ENCODE data around the gene SDK1. TPM values are rescaled to one million over a fixed set of nuclear protein-coding genes. Genes with fewer than 3 reads are reported as not detected.

Gene SDK1
- polyA plus RNA-seq, 2 donors, result 0.33 to 0.47 TPM

- 87 to 90% methylated on average over 9 of the region's 9 CpGs for WGBS, 2 donors
- H3K4me3 ChIP-seq (ENCODE audit: low read depth in 1 of 2, low read length in 2 of 2), result no peak overlapping the region
- H3K36me3 ChIP-seq (ENCODE audit: control insufficient read depth in 2 of 2, insufficient read depth in 2 of 2, low read length in 1 of 2), result no peaks in the 10 kb centered on the region
Observed at GRCh38 chr7:4269086-4269485, 968.0 kb downstream of the SDK1 start.

GRCh38 chr7:4269746-4270145 lies 968.7 kb downstream of the SDK1 start:
- Histone ChIP-seq H3K4me3 (ENCODE audit: low read depth in 1 of 2, low read length in 2 of 2) (no peak overlapping the region), H3K4me1 (ENCODE audit: control insufficient read depth in 2 of 2, insufficient read depth in 2 of 2, low read length in 1 of 2) (no peaks in the 10 kb centered on the region), H3K36me3 (ENCODE audit: control insufficient read depth in 2 of 2, insufficient read depth in 2 of 2, low read length in 1 of 2) (no peaks in the 10 kb centered on the region), H3K9me3 (ENCODE audit: control insufficient read depth in 2 of 2, insufficient read depth in 1 of 2, low read depth in 1 of 2, low read length in 1 of 2) (peaks cover 0 to 7% of the 10 kb centered on the region in 2 donors), H3K27me3 (ENCODE audit: control insufficient read depth in 1 of 2, insufficient read depth in 2 of 2, low read length in 2 of 2) (no peaks in the 10 kb centered on the region), H3K27ac (ENCODE audit: low read depth in 2 of 2, low read length in 1 of 2) (no peak overlapping the region)
- WGBS, 2 donors, result 77 to 84% methylated on average over 11 of the region's 11 CpGs

More at GRCh38 chr7:4269086-4269485, 968.0 kb downstream of the SDK1 start:
- Histone ChIP-seq H3K27me3 (ENCODE audit: control insufficient read depth in 1 of 2, insufficient read depth in 2 of 2, low read length in 2 of 2) (no peaks in the 10 kb centered on the region), H3K27ac (ENCODE audit: low read depth in 2 of 2, low read length in 1 of 2) (no peak overlapping the region), H3K4me1 (ENCODE audit: control insufficient read depth in 2 of 2, insufficient read depth in 2 of 2, low read length in 1 of 2) (no peaks in the 10 kb centered on the region), H3K9me3 (ENCODE audit: control insufficient read depth in 2 of 2, insufficient read depth in 1 of 2, low read depth in 1 of 2, low read length in 1 of 2) (peaks cover 2 to 4% of the 10 kb centered on the region in 2 donors)

GRCh38 chr7:4270268-4270667 lies 969.2 kb downstream of the SDK1 start:
- no peak overlapping the region for H3K4me3 ChIP-seq (ENCODE audit: low read depth in 1 of 2, low read length in 2 of 2)
- 81 to 84% methylated on average over 12 of the region's 12 CpGs for WGBS, 2 donors
- H3K27me3 ChIP-seq (ENCODE audit: control insufficient read depth in 1 of 2, insufficient read depth in 2 of 2, low read length in 2 of 2), result no peaks in the 10 kb centered on the region
- H3K27ac ChIP-seq (ENCODE audit: low read depth in 2 of 2, low read length in 1 of 2), result no peak overlapping the region
- H3K9me3 ChIP-seq (ENCODE audit: control insufficient read depth in 2 of 2, insufficient read depth in 1 of 2, low read depth in 1 of 2, low read length in 1 of 2), result peaks cover 0 to 7% of the 10 kb centered on the region in 2 donors
- H3K36me3 ChIP-seq (ENCODE audit: control insufficient read depth in 2 of 2, insufficient read depth in 2 of 2, low read length in 1 of 2), result no peaks in the 10 kb centered on the region
- no peaks in the 10 kb centered on the region for H3K4me1 ChIP-seq (ENCODE audit: control insufficient read depth in 2 of 2, insufficient read depth in 2 of 2, low read length in 1 of 2)

- Histone ChIP-seq H3K36me3 (ENCODE audit: control insufficient read depth in 2 of 2, insufficient read depth in 2 of 2, low read length in 1 of 2) (no peaks in the 10 kb centered on the region), H3K27me3 (ENCODE audit: control insufficient read depth in 1 of 2, insufficient read depth in 2 of 2, low read length in 2 of 2) (no peaks in the 10 kb centered on the region), H3K9me3 (ENCODE audit: control insufficient read depth in 2 of 2, insufficient read depth in 1 of 2, low read depth in 1 of 2, low read length in 1 of 2) (peaks cover 0 to 7% of the 10 kb centered on the region in 2 donors), H3K4me3 (ENCODE audit: low read depth in 1 of 2, low read length in 2 of 2) (no peak overlapping the region), H3K4me1 (ENCODE audit: control insufficient read depth in 2 of 2, insufficient read depth in 2 of 2, low read length in 1 of 2) (no peaks in the 10 kb centered on the region), H3K27ac (ENCODE audit: low read depth in 2 of 2, low read length in 1 of 2) (no peak overlapping the region)
- WGBS, 2 donors, result 79 to 80% methylated on average over 13 of the region's 13 CpGs
Observed at GRCh38 chr7:4270941-4271715, 970.1 kb downstream of the SDK1 start.

GRCh38 chr7:4271716-4272015 lies 970.6 kb downstream of the SDK1 start:
- Histone ChIP-seq H3K4me1 (ENCODE audit: control insufficient read depth in 2 of 2, insufficient read depth in 2 of 2, low read length in 1 of 2) (no peaks in the 10 kb centered on the region), H3K27ac (ENCODE audit: low read depth in 2 of 2, low read length in 1 of 2) (no peak overlapping the region), H3K4me3 (ENCODE audit: low read depth in 1 of 2, low read length in 2 of 2) (no peak overlapping the region), H3K36me3 (ENCODE audit: control insufficient read depth in 2 of 2, insufficient read depth in 2 of 2, low read length in 1 of 2) (no peaks in the 10 kb centered on the region), H3K27me3 (ENCODE audit: control insufficient read depth in 1 of 2, insufficient read depth in 2 of 2, low read length in 2 of 2) (no peaks in the 10 kb centered on the region), H3K9me3 (ENCODE audit: control insufficient read depth in 2 of 2, insufficient read depth in 1 of 2, low read depth in 1 of 2, low read length in 1 of 2) (peaks cover 0 to 7% of the 10 kb centered on the region in 2 donors)
- WGBS, 2 donors, result 78 to 84% methylated on average over 10 of the region's 10 CpGs

GRCh38 chr7:4272141-4272540 lies 971.1 kb downstream of the SDK1 start:
- no peak overlapping the region for H3K4me3 ChIP-seq (ENCODE audit: low read depth in 1 of 2, low read length in 2 of 2)
- no peak overlapping the region for H3K27ac ChIP-seq (ENCODE audit: low read depth in 2 of 2, low read length in 1 of 2)
- peaks cover 0 to 7% of the 10 kb centered on the region in 2 donors for H3K9me3 ChIP-seq (ENCODE audit: control insufficient read depth in 2 of 2, insufficient read depth in 1 of 2, low read depth in 1 of 2, low read length in 1 of 2)
- no peaks in the 10 kb centered on the region for H3K4me1 ChIP-seq (ENCODE audit: control insufficient read depth in 2 of 2, insufficient read depth in 2 of 2, low read length in 1 of 2)
- no peaks in the 10 kb centered on the region for H3K36me3 ChIP-seq (ENCODE audit: control insufficient read depth in 2 of 2, insufficient read depth in 2 of 2, low read length in 1 of 2)
- H3K27me3 ChIP-seq (ENCODE audit: control insufficient read depth in 1 of 2, insufficient read depth in 2 of 2, low read length in 2 of 2), result no peaks in the 10 kb centered on the region
- 85 to 89% methylated on average over 16 of the region's 16 CpGs for WGBS, 2 donors

GRCh38 chr7:4273566-4274230 lies 972.6 kb downstream of the SDK1 start:
- Histone ChIP-seq H3K9me3 (ENCODE audit: control insufficient read depth in 2 of 2, insufficient read depth in 1 of 2, low read depth in 1 of 2, low read length in 1 of 2) (peaks cover 0 to 7% of the 10 kb centered on the region in 2 donors), H3K4me3 (ENCODE audit: low read depth in 1 of 2, low read length in 2 of 2) (no peak overlapping the region), H3K36me3 (ENCODE audit: control insufficient read depth in 2 of 2, insufficient read depth in 2 of 2, low read length in 1 of 2) (no peaks in the 10 kb centered on the region), H3K27me3 (ENCODE audit: control insufficient read depth in 1 of 2, insufficient read depth in 2 of 2, low read length in 2 of 2) (no peaks in the 10 kb centered on the region), H3K27ac (ENCODE audit: low read depth in 2 of 2, low read length in 1 of 2) (no peak overlapping the region), H3K4me1 (ENCODE audit: control insufficient read depth in 2 of 2, insufficient read depth in 2 of 2, low read length in 1 of 2) (no peaks in the 10 kb centered on the region)
- 81 to 85% methylated on average over 9 of the region's 9 CpGs for WGBS, 2 donors

- H3K27ac ChIP-seq (ENCODE audit: low read depth in 2 of 2, low read length in 1 of 2), result no peak overlapping the region
- no peaks in the 10 kb centered on the region for H3K4me1 ChIP-seq (ENCODE audit: control insufficient read depth in 2 of 2, insufficient read depth in 2 of 2, low read length in 1 of 2)
- H3K4me3 ChIP-seq (ENCODE audit: low read depth in 1 of 2, low read length in 2 of 2), result no peak overlapping the region
- no peaks in the 10 kb centered on the region for H3K36me3 ChIP-seq (ENCODE audit: control insufficient read depth in 2 of 2, insufficient read depth in 2 of 2, low read length in 1 of 2)
- peaks cover 0 to 7% of the 10 kb centered on the region in 2 donors for H3K9me3 ChIP-seq (ENCODE audit: control insufficient read depth in 2 of 2, insufficient read depth in 1 of 2, low read depth in 1 of 2, low read length in 1 of 2)
- 63 to 72% methylated on average over 3 of the region's 3 CpGs for WGBS, 2 donors
- no peaks in the 10 kb centered on the region for H3K27me3 ChIP-seq (ENCODE audit: control insufficient read depth in 1 of 2, insufficient read depth in 2 of 2, low read length in 2 of 2)
Observed at GRCh38 chr7:4274286-4274685, 973.2 kb downstream of the SDK1 start.

GRCh38 chr7:4277936-4278335 lies 976.9 kb downstream of the SDK1 start:
- Histone ChIP-seq H3K27ac (ENCODE audit: low read depth in 2 of 2, low read length in 1 of 2) (no peak overlapping the region), H3K4me1 (ENCODE audit: control insufficient read depth in 2 of 2, insufficient read depth in 2 of 2, low read length in 1 of 2) (peaks cover 0 to 2% of the 10 kb centered on the region in 2 donors), H3K4me3 (ENCODE audit: low read depth in 1 of 2, low read length in 2 of 2) (no peak overlapping the region), H3K9me3 (ENCODE audit: control insufficient read depth in 2 of 2, insufficient read depth in 1 of 2, low read depth in 1 of 2, low read length in 1 of 2) (peaks cover 2 to 7% of the 10 kb centered on the region in 2 donors), H3K27me3 (ENCODE audit: control insufficient read depth in 1 of 2, insufficient read depth in 2 of 2, low read length in 2 of 2) (peaks cover 0 to 5% of the 10 kb centered on the region in 2 donors), H3K36me3 (ENCODE audit: control insufficient read depth in 2 of 2, insufficient read depth in 2 of 2, low read length in 1 of 2) (no peaks in the 10 kb centered on the region)
- WGBS, 2 donors, result 69 to 76% methylated on average over 4 of the region's 4 CpGs

Data from esophagus (tissue), 2 donors.